Muscle layer of colon (tissue), 2 donors: ENCODE results near the gene TLL2.

Source experiments
- H3K27ac ChIP-seq: one replicate; pipeline ENCODE4 v1.7.0; 2013; ENCODE audit warnings: low read depth, mild to moderate bottlenecking, low read length, moderate library complexity
- H3K27me3 ChIP-seq, 2 donors: one replicate each; pipeline ENCODE4 v1.7.0; 2013; ENCODE audit warnings: low read length in 2 of 2, mild to moderate bottlenecking in 2 of 2; ENCODE audit not compliant: insufficient read depth in 2 of 2, control insufficient read depth in 1 of 2
- H3K36me3 ChIP-seq: one replicate; pipeline ENCODE4 v1.7.0; 2013; ENCODE audit warnings: mild to moderate bottlenecking, low read length; ENCODE audit not compliant: insufficient read depth
- H3K4me1 ChIP-seq: one replicate; pipeline ENCODE4 v1.7.0; 2013; ENCODE audit warnings: mild to moderate bottlenecking, low read length; ENCODE audit not compliant: insufficient read depth
- H3K4me3 ChIP-seq, 2 donors: one replicate each; pipeline ENCODE4 v1.7.0; 2013; ENCODE audit warnings: low read length in 2 of 2, low read depth in 1 of 2, mild to moderate bottlenecking in 1 of 2, moderate library complexity in 1 of 2
- H3K9ac ChIP-seq: one replicate; pipeline ENCODE4 v1.7.0; 2013; ENCODE audit warnings: low read length
- H3K9me3 ChIP-seq: one replicate; pipeline ENCODE4 v1.7.0; 2013; ENCODE audit warnings: mild to moderate bottlenecking, low read length
- donor health status: abdominal sarcoma.
- donor health status: Adenocarcinoma of cecum.

The TLL2 gene

GRCh38 chr10:96344178-96344577, 169.5 kb downstream of the TLL2 start:
- no peak overlapping the region for H3K27ac ChIP-seq

GRCh38 chr10:96342402-96342801, 171.3 kb downstream of the TLL2 start:
- no peak overlapping the region for H3K4me3 ChIP-seq
- no peaks in the 10 kb centered on the region for H3K9me3 ChIP-seq
- no peak overlapping the region for H3K27ac ChIP-seq
- no peaks in the 10 kb centered on the region for H3K36me3 ChIP-seq
- no peaks in the 10 kb centered on the region for H3K4me1 ChIP-seq
- H3K9ac ChIP-seq = no peak overlapping the region
- no peaks in the 10 kb centered on the region for H3K27me3 ChIP-seq

More at GRCh38 chr10:96344178-96344577, 169.5 kb downstream of the TLL2 start:
- no peaks in the 10 kb centered on the region for H3K4me1 ChIP-seq
- no peaks in the 10 kb centered on the region for H3K9me3 ChIP-seq
- no peaks in the 10 kb centered on the region for H3K36me3 ChIP-seq
- H3K27me3 ChIP-seq = no peaks in the 10 kb centered on the region
- no peak overlapping the region for H3K9ac ChIP-seq
- no peak overlapping the region for H3K4me3 ChIP-seq

DNA sequence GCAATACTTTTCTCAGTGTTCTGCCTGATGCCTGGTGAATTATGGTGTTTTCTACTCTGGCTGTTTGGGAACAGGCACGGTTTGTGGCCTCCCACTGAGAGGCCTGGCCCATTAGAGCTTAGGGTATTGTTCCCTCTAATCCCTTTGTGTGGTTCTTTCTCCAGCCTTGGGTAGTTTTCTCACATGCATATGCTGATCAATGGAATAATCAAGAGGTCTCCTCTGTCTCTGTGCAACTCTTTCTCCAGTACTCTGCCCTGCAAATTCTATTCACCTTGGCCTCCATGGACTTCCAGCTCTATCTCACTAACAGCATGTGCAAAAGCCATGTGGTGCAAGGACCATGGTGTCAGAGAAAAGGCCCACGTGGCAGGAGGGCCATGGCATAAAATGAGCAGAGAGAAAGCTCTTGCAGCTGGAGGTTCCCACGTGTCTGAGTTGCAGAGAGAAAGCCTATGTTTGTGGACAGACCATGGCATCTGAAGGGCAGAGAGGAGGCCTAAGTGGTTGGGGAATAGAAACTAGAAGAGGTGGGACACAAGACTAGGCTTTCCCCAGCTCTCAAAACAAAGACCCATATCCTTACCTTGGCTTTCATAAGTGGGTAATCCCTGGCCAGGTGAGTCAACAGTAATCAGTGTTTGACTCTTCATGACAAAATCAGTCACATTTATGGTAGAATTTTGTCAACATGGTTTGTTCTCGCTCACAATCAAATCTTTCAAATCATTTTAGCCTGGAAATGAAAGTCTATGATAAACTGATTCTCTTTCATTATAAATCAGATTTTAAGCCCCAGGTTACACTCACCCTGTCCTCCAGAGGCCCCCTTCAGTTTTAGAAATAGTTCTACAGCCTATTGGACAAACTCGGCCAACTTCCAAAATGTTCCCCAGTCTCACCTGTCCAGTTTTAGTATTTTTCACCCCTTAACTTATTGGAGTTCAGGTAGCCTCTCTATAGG, 172.2 kb downstream of the TLL2 start:
- H3K27me3 ChIP-seq = no peaks in the 10 kb centered on the region
- no peak overlapping the region for H3K27ac ChIP-seq
- no peak overlapping the region for H3K4me3 ChIP-seq
- H3K4me1 ChIP-seq = no peaks in the 10 kb centered on the region
- no peak overlapping the region for H3K9ac ChIP-seq
- H3K36me3 ChIP-seq = no peaks in the 10 kb centered on the region
- H3K9me3 ChIP-seq = no peaks in the 10 kb centered on the region

DNA sequence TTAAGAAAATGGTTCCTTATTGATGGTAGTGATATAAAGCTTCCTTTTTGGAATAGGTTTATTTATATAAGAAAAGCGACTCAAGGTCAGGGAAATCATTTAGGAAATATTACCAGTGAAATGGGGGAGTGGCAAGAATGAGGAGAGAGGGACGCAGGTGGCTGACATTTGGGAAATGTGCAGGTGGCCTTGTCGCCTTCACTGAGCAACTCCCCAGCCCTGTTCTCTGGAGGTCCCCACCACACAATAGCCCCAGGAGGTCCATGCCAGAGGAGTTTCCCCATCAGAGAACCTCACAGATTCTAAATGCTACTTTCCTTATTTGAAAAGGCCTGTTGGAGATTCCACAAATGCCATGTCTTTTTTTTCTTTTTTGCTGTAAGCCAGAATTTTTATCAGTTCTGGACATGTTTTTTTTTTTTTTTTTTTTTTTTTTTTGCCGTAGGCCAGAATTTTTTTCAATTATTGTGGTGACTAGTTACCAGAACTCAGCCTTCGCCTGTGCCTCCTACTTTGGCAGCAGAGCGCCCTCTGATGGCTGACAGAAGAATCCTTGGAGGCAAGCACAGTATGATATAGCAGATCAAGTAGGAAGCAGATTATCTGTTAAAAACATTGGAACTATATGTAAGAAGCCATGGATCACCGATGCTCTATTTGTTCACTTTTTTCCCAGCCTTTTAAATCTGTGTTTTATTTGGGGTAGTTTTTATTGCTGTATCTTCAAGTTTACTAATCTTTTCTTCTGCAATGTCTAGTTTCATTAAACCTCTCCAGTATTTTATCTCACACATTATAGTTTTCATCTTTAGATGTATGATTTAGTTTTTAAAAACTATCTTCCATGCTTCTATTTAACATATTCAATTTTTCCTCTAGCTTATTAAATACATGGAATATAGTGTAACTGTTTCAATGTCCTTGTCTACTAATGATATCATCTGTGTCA, 173.5 kb downstream of the TLL2 start:
- H3K27ac ChIP-seq = no peak overlapping the region
- H3K4me1 ChIP-seq = no peaks in the 10 kb centered on the region
- H3K9me3 ChIP-seq = no peaks in the 10 kb centered on the region
- H3K36me3 ChIP-seq = no peaks in the 10 kb centered on the region
- no peak overlapping the region for H3K9ac ChIP-seq
- H3K4me3 ChIP-seq = no peak overlapping the region
- H3K27me3 ChIP-seq = no peaks in the 10 kb centered on the region

DNA sequence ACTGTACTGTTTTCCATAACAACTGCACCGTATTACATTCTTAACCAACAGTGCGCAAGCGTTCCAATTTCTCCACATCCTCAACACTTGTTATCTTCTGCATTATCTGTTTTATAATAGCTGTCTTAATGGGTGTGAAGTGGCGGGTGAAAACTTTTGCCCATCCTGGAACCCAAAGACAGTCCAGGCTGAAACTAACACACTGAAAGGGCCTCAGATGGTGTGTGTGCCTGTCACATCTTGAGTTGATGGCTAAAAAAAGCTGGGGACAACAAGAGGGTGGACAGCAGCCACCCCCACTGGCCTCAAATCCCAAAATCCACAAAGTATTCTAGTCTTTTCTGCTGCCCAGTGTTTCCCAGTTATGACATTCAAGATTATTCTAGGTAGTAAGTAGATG, 174.3 kb downstream of the TLL2 start:
- no peaks in the 10 kb centered on the region for H3K36me3 ChIP-seq
- H3K4me3 ChIP-seq = no peak overlapping the region
- H3K9ac ChIP-seq = no peak overlapping the region
- H3K27ac ChIP-seq = no peak overlapping the region
- no peaks in the 10 kb centered on the region for H3K9me3 ChIP-seq
- H3K4me1 ChIP-seq = no peaks in the 10 kb centered on the region
- no peaks in the 10 kb centered on the region for H3K27me3 ChIP-seq

- Histone ChIP-seq H3K4me1 (no peaks in the 10 kb centered on the region), H3K9me3 (no peaks in the 10 kb centered on the region), H3K36me3 (no peaks in the 10 kb centered on the region), H3K4me3 (no peak overlapping the region), H3K27ac (no peak overlapping the region), H3K27me3 (no peaks in the 10 kb centered on the region), H3K9ac (no peak overlapping the region)
Observed at GRCh38 chr10:96338279-96338925, 175.3 kb downstream of the TLL2 start.

- Histone ChIP-seq H3K9me3 (no peaks in the 10 kb centered on the region), H3K4me1 (no peaks in the 10 kb centered on the region), H3K36me3 (no peaks in the 10 kb centered on the region), H3K27me3 (no peaks in the 10 kb centered on the region), H3K9ac (no peak overlapping the region), H3K27ac (no peak overlapping the region), H3K4me3 (no peak overlapping the region)
Observed at GRCh38 chr10:96337106-96337505, 176.6 kb downstream of the TLL2 start.

DNA sequence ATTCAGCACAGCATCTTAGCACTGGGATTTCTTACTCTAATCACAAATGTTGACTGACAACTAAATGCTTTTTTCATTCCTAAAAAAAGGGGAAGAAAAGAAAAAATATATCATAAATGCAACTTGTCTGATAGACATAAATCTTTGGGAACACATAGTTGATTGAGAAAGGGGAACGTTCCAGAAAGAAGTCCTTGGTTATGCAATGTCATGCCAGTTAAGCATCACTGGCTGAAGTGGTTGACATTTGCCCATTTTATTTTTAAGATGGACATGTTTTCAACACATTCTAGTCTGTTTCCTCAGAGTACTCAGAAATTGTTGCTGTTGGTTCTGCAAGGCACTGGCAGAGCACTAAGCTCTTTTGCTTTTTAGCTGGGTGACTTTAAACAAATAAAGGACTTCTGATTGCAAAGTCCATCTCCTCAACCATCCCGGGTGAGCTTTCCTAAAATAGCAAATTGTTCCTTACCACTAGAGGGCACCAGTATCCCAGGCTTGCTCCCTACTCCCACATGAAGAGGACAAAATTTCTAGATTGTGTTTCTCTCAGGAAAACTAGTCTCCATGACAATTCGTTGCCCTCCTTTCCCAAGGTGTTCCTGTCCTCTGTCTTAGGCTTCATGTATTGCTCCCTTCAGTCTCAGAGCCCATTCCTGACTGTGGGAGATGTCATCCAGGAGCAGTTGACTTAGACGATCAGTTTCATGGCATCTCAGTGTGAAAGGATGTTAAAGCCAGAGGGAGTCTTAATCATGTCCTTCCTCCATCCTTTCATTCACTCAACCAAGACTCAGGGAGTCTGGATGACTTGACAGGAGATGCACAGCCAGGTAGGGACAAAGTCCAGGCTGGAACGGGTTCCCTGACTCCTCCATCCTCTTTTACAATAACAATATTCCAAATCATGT, 178.9 kb downstream of the TLL2 start:
- H3K4me1 ChIP-seq = no peaks in the 10 kb centered on the region
- no peak overlapping the region for H3K4me3 ChIP-seq
- H3K27me3 ChIP-seq = no peaks in the 10 kb centered on the region
- H3K36me3 ChIP-seq = no peaks in the 10 kb centered on the region
- H3K27ac ChIP-seq = no peak overlapping the region
- H3K9me3 ChIP-seq = no peaks in the 10 kb centered on the region
- no peak overlapping the region for H3K9ac ChIP-seq

DNA sequence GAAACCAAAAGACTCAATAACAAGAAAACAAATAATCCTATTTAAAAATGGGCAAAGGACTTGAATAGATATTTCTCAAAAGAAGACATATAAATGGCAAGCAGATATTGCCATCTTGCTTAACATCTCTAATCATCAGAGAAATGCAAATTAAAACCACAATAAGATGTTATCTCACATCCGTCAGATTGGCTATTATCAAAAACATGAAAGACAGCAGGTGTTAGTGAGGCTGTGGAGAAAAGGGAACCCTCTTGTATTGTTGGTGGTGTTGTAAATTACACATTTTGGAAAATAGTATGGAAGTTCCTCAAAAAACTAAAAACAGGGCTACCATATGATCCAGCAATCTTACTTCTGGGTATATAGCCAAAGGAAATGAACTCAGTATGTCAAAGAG, 180.6 kb downstream of the TLL2 start:
- H3K36me3 ChIP-seq = no peaks in the 10 kb centered on the region
- no peak overlapping the region for H3K9ac ChIP-seq
- no peaks in the 10 kb centered on the region for H3K9me3 ChIP-seq
- H3K27me3 ChIP-seq = no peaks in the 10 kb centered on the region
- no peak overlapping the region for H3K27ac ChIP-seq
- no peak overlapping the region for H3K4me3 ChIP-seq
- no peaks in the 10 kb centered on the region for H3K4me1 ChIP-seq

GRCh38 chr10:96327462-96327861, 186.3 kb downstream of the TLL2 start:
- Histone ChIP-seq H3K9ac (no peak overlapping the region), H3K27ac (no peak overlapping the region), H3K27me3 (no peaks in the 10 kb centered on the region), H3K9me3 (no peaks in the 10 kb centered on the region), H3K4me3 (no peak overlapping the region), H3K36me3 (no peaks in the 10 kb centered on the region), H3K4me1 (no peaks in the 10 kb centered on the region)
